ENCODE measurements around the gene RNF44. TPM values are rescaled to one million over a fixed set of nuclear protein-coding genes. Genes with fewer than 3 reads are reported as not detected.

The RNF44 gene
- total and polyA plus RNA-seq, 2 donors (not counting 3 experiments of a cell fraction or from before 2014, with no cell fraction given), result 19.8 to 50.2 TPM

GRCh38 chr5:176579323-176579722 is 42.1 kb upstream of the RNF44 start:
- dilution Hi-C loops (cut with MboI; ENCODE audit: extremely low pct_ligation_motif_present, low sequenced_read_pairs), result no loop called here

More at GRCh38 chr5:176579323-176579722, 42.1 kb upstream of the RNF44 start:
- Histone ChIP-seq H3K9ac (replicated peaks; ENCODE audit: extremely low read depth, insufficient read depth, low read length) (no peak overlapping the region), H3K9me1 (replicated peaks; ENCODE audit: control insufficient read depth, extremely low read depth, insufficient read depth, low read length) (no peaks in the 10 kb centered on the region), H3K4me1 (ENCODE audit: control insufficient read depth, extremely low read depth, insufficient read depth, low read length) (no peaks in the 10 kb centered on the region), H3K9me3 (replicated peaks; ENCODE audit: control insufficient read depth, insufficient read depth, low read length) (no peaks in the 10 kb centered on the region), H3K36me3 (ENCODE audit: control insufficient read depth in 2 of 2, extremely low read depth in 1 of 2, insufficient read depth in 2 of 2, low read length in 2 of 2) (no peaks in the 10 kb centered on the region), H3K4me3 (replicated peaks in 1 of 3; ENCODE audit: insufficient read depth in 1 of 3, low read depth in 1 of 3, low read length in 3 of 3) (no peak overlapping the region), H3K27me3 (ENCODE audit: control insufficient read depth in 2 of 2, insufficient read depth in 2 of 2, low read length in 2 of 2) (no peaks in the 10 kb centered on the region), H4K20me1 (replicated peaks; ENCODE audit: control insufficient read depth, extremely low read depth, insufficient read depth, low read length) (no peaks in the 10 kb centered on the region), H2AFZ (ENCODE audit: low read depth, low read length) (no peak overlapping the region), H3K4me2 (ENCODE audit: insufficient read depth, low read length) (no peak overlapping the region), H3K79me2 (ENCODE audit: control insufficient read depth, insufficient read depth, low read length) (no peaks in the 10 kb centered on the region), H3K27ac (ENCODE audit: insufficient read depth, low read depth, low read length) (no peak overlapping the region)
- FAIRE-seq, result no peak
- TF ChIP-seq MYC (IDR thresholded peaks at IDR 0.05; ENCODE audit: low read depth, low read length) (no peak), JUN (IDR thresholded peaks at IDR 0.05; ENCODE audit: borderline replicate concordance, insufficient read depth, insufficient read length, low read depth) (no peak), FOS (IDR thresholded peaks at IDR 0.05; ENCODE audit: borderline replicate concordance, insufficient read depth, low read length) (no peak), GATA2 (IDR thresholded peaks at IDR 0.05; ENCODE audit: insufficient read depth, insufficient read length, low read depth, low read length) (no peak), CTCF (IDR thresholded peaks at IDR 0.05; ENCODE audit: extremely low read depth in 1 of 2, insufficient read depth in 1 of 2, low read depth in 1 of 2, low read length in 2 of 2) (no peak), EZH2 (IDR thresholded peaks at IDR 0.05; ENCODE audit: borderline replicate concordance, low read depth, low read length, severe bottlenecking) (no peak), POLR2A (IDR thresholded peaks at IDR 0.05; ENCODE audit: low read depth, low read length) (no peak), MAX (IDR thresholded peaks at IDR 0.05; ENCODE audit: insufficient read depth, insufficient read length) (no peak), POLR2AphosphoS5 (IDR thresholded peaks at IDR 0.05; ENCODE audit: insufficient read depth, low read depth, low read length) (no peak)
- ChIA-PET CTCF (interaction anchor here (1.0 to 1.8 kb wide), 5 partner anchors 8 to 163 kb away, joined by 3 to 5 read pairs (median 4); partner anchors contain the start of gene CLTB), POLR2A (no interaction called here)
- DNase-seq (ENCODE audit: low read depth, low spot score), result no peak
- no TSS peak for BruUV-seq (replicated peaks)
- intact Hi-C loops (cut with micrococcal nuclease), result no loop called here
